Measurements from ENCODE around the gene GSTA1. TPM values are rescaled to one million over a fixed set of nuclear protein-coding genes. Genes with fewer than 3 reads are reported as not detected.
"Not testable (repeated sequence)": the region's sequence is repeated elsewhere in the genome, so short reads cannot be mapped to it uniquely, and the experiment has no call there.

The GSTA1 gene
- total RNA-seq, 6 experiments from 2014 or later: 16.1 to 2,332 (median 522) TPM

DNA sequence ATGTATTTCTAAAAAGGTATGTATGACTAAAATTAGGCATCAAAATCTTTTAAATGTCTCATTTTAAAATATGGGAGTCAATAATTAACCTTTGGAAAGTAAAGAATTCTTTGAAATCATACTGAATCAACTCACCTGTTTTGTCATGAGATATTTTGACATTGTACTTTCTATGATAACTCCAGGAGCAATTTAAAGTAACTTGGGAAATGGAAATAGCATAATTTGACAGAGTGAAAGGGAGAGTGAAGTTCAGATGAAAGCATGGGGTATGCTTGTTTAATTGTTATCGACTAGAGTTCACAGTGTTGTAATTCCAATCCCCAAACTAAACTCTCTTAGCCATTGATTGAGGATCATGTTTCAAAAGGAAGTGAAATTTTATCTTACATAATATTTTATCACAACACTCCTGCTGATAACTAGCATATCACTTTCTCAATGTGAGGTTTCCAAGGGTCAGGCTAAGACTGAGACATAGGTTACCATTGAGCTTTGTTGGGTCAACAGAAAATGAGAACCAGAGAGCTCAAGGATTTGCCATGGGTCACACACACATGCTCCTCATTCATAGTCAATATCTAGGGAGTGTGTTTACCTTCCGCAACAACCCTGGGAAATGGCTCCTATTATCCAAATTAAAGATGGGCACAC is 2.3 kb downstream of the GSTA1 start:
- 41% methylated on average over 2 of the region's 2 CpGs for WGBS (ENCODE audit: insufficient coverage, low coverage, low lambda C conversion rate, missing lambda C conversion rate)
- intact Hi-C loops (cut with DNase I): no loop called here
- Histone ChIP-seq H3K27ac (peak overlapping the region in 2 of 3 donors; percentile 11 to 74), H3K9me3 (no peaks in the 10 kb centered on the region), H3K36me3 (peaks cover 0 to 29% (median 0%) of the 10 kb centered on the region in 4 donors), H3K4me1 (peaks cover 0 to 13% (median 0%) of the 10 kb centered on the region in 4 donors), H3K4me3 (peak overlapping the region in 2 of 3 donors; percentile 44 to 64), H3K27me3 (no peaks in the 10 kb centered on the region)
- DNase-seq: no peak
- peak; percentile 44 to 82 (median 66) for ATAC-seq
- TF ChIP-seq, protein P1, sequence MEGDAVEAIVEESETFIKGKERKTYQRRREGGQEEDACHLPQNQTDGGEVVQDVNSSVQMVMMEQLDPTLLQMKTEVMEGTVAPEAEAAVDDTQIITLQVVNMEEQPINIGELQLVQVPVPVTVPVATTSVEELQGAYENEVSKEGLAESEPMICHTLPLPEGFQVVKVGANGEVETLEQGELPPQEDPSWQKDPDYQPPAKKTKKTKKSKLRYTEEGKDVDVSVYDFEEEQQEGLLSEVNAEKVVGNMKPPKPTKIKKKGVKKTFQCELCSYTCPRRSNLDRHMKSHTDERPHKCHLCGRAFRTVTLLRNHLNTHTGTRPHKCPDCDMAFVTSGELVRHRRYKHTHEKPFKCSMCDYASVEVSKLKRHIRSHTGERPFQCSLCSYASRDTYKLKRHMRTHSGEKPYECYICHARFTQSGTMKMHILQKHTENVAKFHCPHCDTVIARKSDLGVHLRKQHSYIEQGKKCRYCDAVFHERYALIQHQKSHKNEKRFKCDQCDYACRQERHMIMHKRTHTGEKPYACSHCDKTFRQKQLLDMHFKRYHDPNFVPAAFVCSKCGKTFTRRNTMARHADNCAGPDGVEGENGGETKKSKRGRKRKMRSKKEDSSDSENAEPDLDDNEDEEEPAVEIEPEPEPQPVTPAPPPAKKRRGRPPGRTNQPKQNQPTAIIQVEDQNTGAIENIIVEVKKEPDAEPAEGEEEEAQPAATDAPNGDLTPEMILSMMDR (IDR thresholded peaks at IDR 0.05): no peak
- no peak for TF ChIP-seq POLR2A (IDR thresholded peaks at IDR 0.05)

DNA sequence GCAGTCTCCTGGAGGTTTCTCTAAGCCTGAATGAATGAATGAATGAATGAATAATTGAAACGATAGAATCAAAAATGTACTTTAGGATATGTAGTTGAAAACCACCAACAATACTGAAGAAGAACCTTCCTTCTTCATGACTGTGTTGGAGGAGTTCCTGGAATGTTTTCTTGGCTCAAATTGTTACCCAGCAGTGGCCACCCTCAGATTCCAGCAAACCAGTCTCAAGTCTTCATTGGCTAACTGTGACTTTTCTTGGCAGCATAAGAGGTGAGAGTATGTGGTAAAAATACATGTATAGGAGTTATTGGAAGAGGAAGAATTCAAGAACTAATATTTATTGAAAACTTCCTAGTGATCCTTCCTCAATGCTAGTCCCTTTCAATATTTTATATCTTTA is 4.3 kb downstream of the GSTA1 start:
- ATAC-seq: not testable (repeated sequence)

GRCh38 chr6:52794366-52794765 is 9.2 kb downstream of the GSTA1 start:
- intact Hi-C loops (cut with DNase I); H3K4me3 ChIP-seq; ATAC-seq; H3K9me3 ChIP-seq; DNase-seq; H3K27me3 ChIP-seq; H3K27ac ChIP-seq; H3K4me1 ChIP-seq: not testable (repeated sequence)
- H3K36me3 ChIP-seq: peaks cover 0 to 67% (median 9%) of the 10 kb centered on the region in 4 donors
- WGBS (ENCODE audit: insufficient coverage, low coverage, low lambda C conversion rate, missing lambda C conversion rate): 17% methylated on average over 1 of the region's 2 CpGs

More for the DNA sequence above, 4.3 kb downstream of the GSTA1 start:
- H3K4me3 ChIP-seq; H3K9me3 ChIP-seq; H3K27me3 ChIP-seq; H3K27ac ChIP-seq; intact Hi-C loops (cut with DNase I); DNase-seq: not testable (repeated sequence)
- WGBS (ENCODE audit: insufficient coverage, low coverage, low lambda C conversion rate, missing lambda C conversion rate): 69% methylated on average over 1 of the region's 1 CpG
- Histone ChIP-seq H3K4me1 (peaks cover 0 to 13% (median 0%) of the 10 kb centered on the region in 4 donors), H3K36me3 (peaks cover 0 to 48% (median 3%) of the 10 kb centered on the region in 4 donors)

- Histone ChIP-seq H3K27me3 (no peaks in the 10 kb centered on the region), H3K27ac (peak overlapping the region in 1 of 3 donors; percentile 96), H3K4me3 (no peak overlapping the region), H3K4me1 (peaks cover 0 to 3% (median 0%) of the 10 kb centered on the region in 4 donors), H3K9me3 (no peaks in the 10 kb centered on the region), H3K36me3 (peaks cover 0 to 45% (median 8%) of the 10 kb centered on the region in 4 donors)
- 0% methylated on average over 1 of the region's 1 CpG for WGBS (ENCODE audit: insufficient coverage, low coverage, low lambda C conversion rate, missing lambda C conversion rate)
- intact Hi-C loops (cut with DNase I): no loop called here
- no peak for TF ChIP-seq POLR2A (IDR thresholded peaks at IDR 0.05)
- TF ChIP-seq, protein P1 (IDR thresholded peaks at IDR 0.05): no peak
- ATAC-seq: peak in 2 of 4 donors; percentile 19 to 31
- DNase-seq: no peak
These were observed 12.8 kb downstream of the GSTA1 start for GRCh38 chr6:52790861-52791260.

GRCh38 chr6:52789658-52790057 is 14.0 kb downstream of the GSTA1 start:
- 69% methylated on average over 1 of the region's 1 CpG for WGBS (ENCODE audit: insufficient coverage, low coverage, low lambda C conversion rate, missing lambda C conversion rate)
- H3K9me3 ChIP-seq; H3K4me1 ChIP-seq; H3K4me3 ChIP-seq; intact Hi-C loops (cut with DNase I); H3K27me3 ChIP-seq; DNase-seq: not testable (repeated sequence)
- Histone ChIP-seq H3K27ac (peak overlapping the region in 1 of 3 donors; percentile 96), H3K36me3 (peaks cover 0 to 33% (median 6%) of the 10 kb centered on the region in 4 donors)
- ATAC-seq: peak in 2 of 4 donors; percentile 16 to 47

DNA sequence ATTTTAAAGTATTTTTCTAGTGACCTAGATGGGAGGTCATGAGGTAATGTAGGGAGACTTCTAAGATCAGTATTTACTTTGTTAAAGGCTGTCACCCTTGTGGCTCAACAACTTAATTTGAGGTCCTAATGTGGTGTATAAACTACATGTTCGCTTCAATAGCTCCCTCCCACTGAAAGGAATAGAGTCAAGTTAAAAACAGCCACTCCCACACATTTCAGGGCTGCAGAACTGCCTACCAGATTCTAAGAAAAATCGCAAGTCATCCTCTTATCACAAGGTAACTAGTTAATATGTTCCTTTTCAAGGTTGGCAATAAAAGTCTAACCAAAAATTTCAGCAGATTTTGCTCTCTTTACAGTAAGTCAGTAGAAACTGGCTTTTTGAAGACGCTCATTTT is 15.1 kb downstream of the GSTA1 start:
- TF ChIP-seq, protein P1 (IDR thresholded peaks at IDR 0.05): no peak
- no peak for TF ChIP-seq POLR2A (IDR thresholded peaks at IDR 0.05)
- 24% methylated on average over 3 of the region's 3 CpGs for WGBS (ENCODE audit: insufficient coverage, low coverage, low lambda C conversion rate, missing lambda C conversion rate)
- H3K27ac ChIP-seq: peak overlapping the region in 2 of 3 donors; percentile 65 to 96
- peak overlapping the region; percentile 2 to 63 (median 53) for H3K4me3 ChIP-seq
- no peak for DNase-seq
- peak; percentile 59 to 81 (median 66) for ATAC-seq
- intact Hi-C loops (cut with DNase I): no loop called here
- peaks cover 0 to 7% (median 0%) of the 10 kb centered on the region in 4 donors for H3K4me1 ChIP-seq
- no peaks in the 10 kb centered on the region for H3K27me3 ChIP-seq
- H3K36me3 ChIP-seq: peaks cover 0 to 21% (median 6%) of the 10 kb centered on the region in 4 donors
- H3K9me3 ChIP-seq: no peaks in the 10 kb centered on the region

Measured in right lobe of liver (tissue), 6 donors.